Measurements from ENCODE around the gene PLEKHA6. TPM values are rescaled to one million over a fixed set of nuclear protein-coding genes. Genes with fewer than 3 reads are reported as not detected.

Gene PLEKHA6
- polyA plus RNA-seq, 3 donors, result 41.1 to 56.4 (median 48.0) TPM

GRCh38 chr1:204277563-204278219 is 82.0 kb downstream of the PLEKHA6 start:
- DNase-seq (ENCODE audit: extremely low read depth in 1 of 11, low read depth in 9 of 11, low spot score in 4 of 11), result peak in 1 of 11 donors; percentile 64

- DNase-seq (ENCODE audit: extremely low read depth in 1 of 11, low read depth in 9 of 11, low spot score in 4 of 11), result no peak
These were observed 83.9 kb downstream of the PLEKHA6 start for GRCh38 chr1:204275695-204276370.

GRCh38 chr1:204274446-204274845 is 85.3 kb downstream of the PLEKHA6 start:
- DNase-seq (ENCODE audit: extremely low read depth in 1 of 11, low read depth in 9 of 11, low spot score in 4 of 11), result no peak

- no peak for DNase-seq (ENCODE audit: extremely low read depth in 1 of 11, low read depth in 9 of 11, low spot score in 4 of 11)
These were observed 87.2 kb downstream of the PLEKHA6 start for GRCh38 chr1:204272505-204272904.

GRCh38 chr1:204271970-204272369 is 87.8 kb downstream of the PLEKHA6 start:
- no peak for DNase-seq (ENCODE audit: extremely low read depth in 1 of 11, low read depth in 9 of 11, low spot score in 4 of 11)

- DNase-seq (ENCODE audit: extremely low read depth in 1 of 11, low read depth in 9 of 11, low spot score in 4 of 11), result no peak
These were observed 91.6 kb downstream of the PLEKHA6 start for GRCh38 chr1:204268101-204268500.

- DNase-seq (ENCODE audit: extremely low read depth in 1 of 11, low read depth in 9 of 11, low spot score in 4 of 11), result no peak
These were observed 92.5 kb downstream of the PLEKHA6 start for GRCh38 chr1:204267191-204267601.

GRCh38 chr1:204266504-204267034 is 93.2 kb downstream of the PLEKHA6 start:
- DNase-seq (ENCODE audit: extremely low read depth in 1 of 11, low read depth in 9 of 11, low spot score in 4 of 11), result no peak

GRCh38 chr1:204265665-204266064 is 94.1 kb downstream of the PLEKHA6 start:
- DNase-seq (ENCODE audit: extremely low read depth in 1 of 11, low read depth in 9 of 11, low spot score in 4 of 11), result no peak

GRCh38 chr1:204264805-204265204 is 94.9 kb downstream of the PLEKHA6 start:
- DNase-seq (ENCODE audit: extremely low read depth in 1 of 11, low read depth in 9 of 11, low spot score in 4 of 11), result no peak

GRCh38 chr1:204263254-204263910 is 96.3 kb downstream of the PLEKHA6 start:
- DNase-seq (ENCODE audit: extremely low read depth in 1 of 11, low read depth in 9 of 11, low spot score in 4 of 11), result no peak

- no peak for DNase-seq (ENCODE audit: extremely low read depth in 1 of 11, low read depth in 9 of 11, low spot score in 4 of 11)
These were observed 97.0 kb downstream of the PLEKHA6 start for GRCh38 chr1:204262506-204263253.

- no peak for DNase-seq (ENCODE audit: extremely low read depth in 1 of 11, low read depth in 9 of 11, low spot score in 4 of 11)
These were observed 97.8 kb downstream of the PLEKHA6 start for GRCh38 chr1:204261746-204262505.

GRCh38 chr1:204261266-204261665 is 98.5 kb downstream of the PLEKHA6 start:
- DNase-seq (ENCODE audit: extremely low read depth in 1 of 11, low read depth in 9 of 11, low spot score in 4 of 11), result no peak

- DNase-seq (ENCODE audit: extremely low read depth in 1 of 11, low read depth in 9 of 11, low spot score in 4 of 11), result no peak
These were observed 99.0 kb downstream of the PLEKHA6 start for GRCh38 chr1:204260601-204261197.

GRCh38 chr1:204259782-204260181 is 99.9 kb downstream of the PLEKHA6 start:
- DNase-seq (ENCODE audit: extremely low read depth in 1 of 11, low read depth in 9 of 11, low spot score in 4 of 11), result no peak

- DNase-seq (ENCODE audit: extremely low read depth in 1 of 11, low read depth in 9 of 11, low spot score in 4 of 11), result no peak
These were observed 100.5 kb downstream of the PLEKHA6 start for GRCh38 chr1:204259196-204259595.
